CD4-positive, alpha-beta T cell treated with Interleukin-4 for 1 hour (primary cell): Measurements from ENCODE around the gene TBC1D5.

Experiments used
- DNase-seq, 2 donors: peaks; one replicate each; pipeline ENCODE4 v3.0.0-alpha.2; 2020 to 2022

TBC1D5 gene

DNA sequence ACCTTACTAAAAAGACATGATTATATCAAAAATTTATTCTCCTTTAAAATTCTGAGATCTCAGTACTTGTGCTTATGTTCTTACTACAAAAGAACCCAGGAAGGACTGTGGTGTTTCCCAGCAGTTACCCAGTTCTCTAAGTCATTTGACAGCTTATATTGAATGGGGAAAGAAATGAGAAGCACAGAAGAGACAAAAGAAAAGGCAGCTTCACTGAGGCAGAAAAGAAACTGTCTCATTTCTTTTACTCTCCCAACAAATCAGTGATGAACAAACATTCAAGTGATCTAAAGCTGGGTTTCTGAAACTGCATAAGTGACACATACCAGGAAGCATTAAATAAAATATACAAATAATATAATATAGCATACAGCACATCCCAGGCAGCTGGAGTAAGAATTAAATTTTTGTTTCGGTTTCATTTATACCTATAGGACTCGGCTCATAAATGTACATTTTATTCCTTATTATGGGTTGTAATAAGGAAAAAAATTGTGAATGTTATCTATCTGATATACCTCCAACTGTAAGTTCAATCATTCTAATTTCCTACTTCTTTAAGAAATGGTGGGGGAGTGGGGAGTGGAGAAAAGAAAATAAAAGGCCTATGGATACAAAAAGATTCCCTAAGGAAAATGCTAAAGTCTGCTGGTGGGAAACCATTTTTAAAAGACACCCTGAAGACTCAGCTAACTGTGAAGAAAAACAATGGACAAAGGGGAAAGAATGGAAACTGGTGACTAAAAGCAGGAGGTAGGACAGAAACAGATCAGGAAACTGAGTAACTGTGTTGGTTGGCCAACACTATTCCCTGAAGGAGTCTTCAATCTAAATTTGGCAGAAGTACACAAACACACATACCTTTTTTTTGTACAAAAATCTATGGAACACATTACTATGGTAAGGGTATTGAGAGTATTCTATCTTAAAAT lies 156.8 kb downstream of the TBC1D5 start:
- no peak for DNase-seq

DNA sequence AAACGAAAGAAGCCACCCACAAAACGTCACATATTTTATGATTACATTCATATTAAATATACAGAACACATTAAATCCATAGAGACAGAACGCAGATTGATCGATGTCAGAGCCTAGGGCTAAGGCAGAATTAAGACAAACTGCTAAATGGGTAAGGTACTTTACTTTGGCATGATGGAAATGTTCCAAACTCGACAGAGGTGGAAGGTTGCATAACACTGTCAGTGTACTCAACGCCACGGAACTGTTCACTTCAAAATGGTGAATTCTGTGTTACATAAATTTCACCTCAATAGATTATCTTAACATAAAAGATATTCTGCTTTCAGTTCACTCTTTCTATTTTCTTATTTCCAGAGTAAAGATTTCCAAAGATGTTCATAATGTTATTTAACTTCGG lies 158.4 kb downstream of the TBC1D5 start:
- DNase-seq, result no peak

DNA sequence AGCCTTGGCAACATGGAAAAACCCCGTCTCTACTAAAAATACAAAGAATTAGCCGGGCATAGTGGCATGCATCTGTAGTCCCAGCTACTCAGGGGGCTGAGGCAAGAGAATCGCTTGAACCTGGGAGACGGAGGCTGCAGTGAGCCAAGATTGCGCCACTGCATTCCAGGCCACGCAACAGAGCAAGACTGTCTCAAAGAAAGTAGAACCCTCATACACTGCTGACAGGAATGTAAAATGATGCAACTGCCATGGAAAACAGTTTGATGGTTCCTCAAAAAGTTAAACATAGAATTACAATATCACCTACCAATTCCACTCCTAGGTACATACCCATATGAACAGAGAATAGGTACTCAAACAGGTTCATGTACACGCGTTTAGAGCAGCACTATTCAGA lies 158.9 kb downstream of the TBC1D5 start:
- no peak for DNase-seq

DNA sequence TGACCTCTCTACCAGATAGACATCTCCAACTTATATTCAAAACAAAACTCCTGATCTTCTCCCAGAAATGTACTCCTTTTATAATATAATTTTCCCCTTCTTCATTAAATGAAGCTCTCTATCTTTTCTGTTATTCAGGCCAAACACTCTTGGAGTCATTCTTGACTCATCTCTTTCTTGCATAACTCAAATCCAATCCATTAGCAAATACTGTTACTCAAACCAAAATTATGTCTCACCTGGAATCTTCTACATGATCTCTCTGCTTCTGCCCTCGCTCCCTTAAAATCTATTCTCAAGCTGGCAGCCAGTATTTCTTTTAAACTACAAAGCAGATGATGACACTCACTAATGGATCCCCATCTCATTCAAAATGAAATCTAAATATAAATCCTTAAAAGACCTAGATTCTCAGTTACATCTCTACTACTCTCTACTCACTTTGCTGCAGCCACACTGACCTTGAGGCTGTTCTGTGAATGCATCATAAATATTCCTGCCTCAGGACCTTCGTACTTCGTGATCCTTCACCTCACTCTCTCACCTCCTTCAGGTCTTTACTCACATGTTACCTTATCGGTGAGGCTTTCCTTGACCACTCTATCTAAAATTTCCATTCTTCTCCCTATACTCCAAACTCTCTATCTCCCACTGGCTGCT lies 160.9 kb downstream of the TBC1D5 start:
- DNase-seq, result no peak

DNA sequence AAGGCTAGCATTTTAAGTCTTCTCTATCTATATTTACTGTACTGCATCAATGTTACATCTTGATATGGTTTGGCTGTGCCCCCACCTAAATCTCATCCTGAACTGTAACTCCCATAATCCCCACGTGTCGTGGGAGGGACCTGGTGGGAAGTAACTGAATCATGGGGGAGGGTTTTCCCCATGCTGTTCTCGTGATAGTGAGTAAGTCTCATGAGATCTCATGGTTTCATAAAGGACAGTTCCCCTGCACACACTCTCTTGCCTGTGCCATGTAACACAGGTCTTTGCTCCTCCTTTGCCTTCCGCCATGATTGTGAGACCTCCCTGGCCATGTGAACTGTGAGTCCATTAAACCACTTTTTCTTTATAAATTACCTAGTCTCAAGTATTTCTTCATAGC lies 161.5 kb downstream of the TBC1D5 start:
- no peak for DNase-seq

DNA sequence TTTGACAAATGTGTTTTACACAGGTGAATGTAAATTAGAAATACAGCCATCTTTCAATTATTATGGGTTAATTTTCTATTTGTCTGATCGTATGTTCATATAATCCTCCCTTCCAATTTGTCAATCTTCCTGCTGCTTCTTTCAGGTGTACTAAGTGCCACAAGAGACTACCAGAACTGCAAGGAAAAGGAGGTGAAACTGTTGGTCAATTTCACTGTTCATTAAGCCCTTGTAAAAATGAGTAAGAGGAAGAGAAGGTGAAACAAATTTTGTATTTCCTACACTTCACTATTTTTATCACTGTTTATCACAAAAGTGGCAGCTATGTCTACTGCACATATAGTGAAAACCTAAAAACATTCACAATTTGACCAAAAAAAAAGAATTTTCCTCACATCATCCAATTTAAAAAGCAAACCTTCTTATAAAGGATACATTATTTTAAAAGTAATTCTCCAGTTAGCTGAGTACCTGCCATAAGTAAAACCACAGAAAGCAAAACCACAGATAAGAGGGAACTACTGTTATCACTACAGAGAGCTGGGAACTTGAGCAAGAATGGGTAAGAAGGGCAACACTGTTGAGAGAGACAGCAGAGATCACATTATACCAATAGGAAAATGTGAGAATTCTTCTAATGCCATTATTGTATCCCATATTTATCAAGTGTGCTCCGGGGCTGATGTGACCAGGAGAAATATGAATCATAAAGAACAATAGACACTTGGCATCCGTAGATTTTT lies 163.0 kb downstream of the TBC1D5 start:
- peak in 1 of 2 donors; percentile 4 for DNase-seq

DNA sequence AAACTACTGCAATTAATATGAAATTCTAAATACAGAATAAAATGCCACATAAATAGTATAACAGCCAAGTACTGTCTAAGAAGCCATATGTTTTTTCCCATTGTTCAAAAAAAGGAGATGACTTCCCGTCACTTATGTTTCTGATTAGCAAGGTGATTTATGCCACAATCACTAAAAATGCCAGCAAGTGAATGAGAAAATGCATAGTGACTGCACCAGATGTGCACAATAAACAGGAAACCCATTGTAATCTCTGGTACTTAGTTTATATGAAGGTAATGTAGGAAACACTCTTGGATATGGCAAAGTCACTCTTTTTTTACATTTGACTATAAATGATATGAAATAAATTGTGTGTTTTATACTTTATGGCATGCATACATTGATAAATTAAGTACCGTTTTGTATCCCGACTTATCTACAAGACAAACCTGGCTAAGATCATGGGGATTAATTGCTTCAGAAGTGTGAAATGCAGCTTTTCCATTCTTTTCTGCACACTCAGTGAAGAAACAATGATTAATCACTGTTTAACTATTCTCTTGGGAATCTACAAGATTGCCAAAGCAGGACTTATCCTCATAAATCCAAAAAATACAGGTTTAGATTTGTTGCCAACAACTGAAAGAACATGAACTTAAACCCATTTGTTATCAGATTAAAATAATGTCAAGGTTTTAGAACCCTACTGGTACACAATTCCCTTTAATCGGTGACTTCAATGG lies 164.5 kb downstream of the TBC1D5 start:
- DNase-seq, result no peak

DNA sequence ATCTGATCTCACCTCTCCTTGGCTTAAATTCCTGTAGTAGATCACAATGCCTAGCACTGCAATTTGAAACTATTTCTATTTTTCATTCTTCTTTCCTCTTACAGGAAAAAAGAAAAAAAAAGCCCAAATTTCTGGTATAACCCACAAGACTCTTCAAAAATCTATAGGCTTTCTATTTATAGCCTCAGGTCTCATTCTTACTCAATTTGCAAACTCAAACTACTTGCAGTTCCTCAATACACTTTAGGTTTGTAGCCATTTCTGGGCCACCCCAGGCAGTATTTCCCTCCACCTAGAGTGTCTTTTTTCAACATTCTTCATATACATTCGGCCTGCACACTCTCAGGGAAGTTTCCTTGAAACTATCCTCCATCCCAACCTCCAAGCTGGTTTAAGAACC lies 169.0 kb downstream of the TBC1D5 start:
- no peak for DNase-seq

DNA sequence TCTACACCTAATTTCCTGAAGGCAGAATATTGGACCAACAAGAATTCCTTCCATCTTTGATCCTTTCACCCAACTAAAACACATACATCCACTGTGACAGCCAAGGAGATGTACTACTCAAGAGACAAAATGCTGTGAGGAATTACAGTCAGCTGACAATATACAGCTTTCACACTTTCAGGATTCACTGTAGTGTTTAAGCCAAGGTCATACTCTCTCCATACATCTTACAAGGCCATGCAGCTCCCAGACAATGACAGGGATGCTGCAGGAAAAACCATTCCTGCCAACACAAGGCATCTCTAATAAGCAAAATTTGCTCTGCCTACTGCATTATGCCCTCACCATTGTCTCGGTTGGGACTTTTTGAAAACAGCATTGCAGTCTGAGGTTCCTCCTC lies 170.7 kb downstream of the TBC1D5 start:
- DNase-seq, result no peak

DNA sequence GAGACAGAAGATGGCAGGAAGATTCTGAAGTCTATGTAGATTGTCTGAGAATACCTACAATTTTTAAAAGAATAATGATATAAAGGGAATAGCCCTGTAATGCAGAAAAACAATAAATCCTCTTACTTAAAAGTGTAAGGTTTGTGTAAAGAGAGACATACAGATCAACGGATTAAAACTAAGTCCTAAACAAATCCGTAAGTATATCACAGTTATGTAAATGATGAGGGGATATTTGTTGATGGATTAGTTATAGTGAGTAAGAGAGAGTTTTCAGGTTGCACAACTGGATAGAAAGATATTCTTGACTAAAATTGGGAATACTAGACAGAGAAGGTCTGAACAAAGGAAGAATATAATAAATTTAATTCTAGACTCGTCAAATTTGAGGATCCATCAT lies 179.6 kb downstream of the TBC1D5 start:
- DNase-seq, result no peak

DNA sequence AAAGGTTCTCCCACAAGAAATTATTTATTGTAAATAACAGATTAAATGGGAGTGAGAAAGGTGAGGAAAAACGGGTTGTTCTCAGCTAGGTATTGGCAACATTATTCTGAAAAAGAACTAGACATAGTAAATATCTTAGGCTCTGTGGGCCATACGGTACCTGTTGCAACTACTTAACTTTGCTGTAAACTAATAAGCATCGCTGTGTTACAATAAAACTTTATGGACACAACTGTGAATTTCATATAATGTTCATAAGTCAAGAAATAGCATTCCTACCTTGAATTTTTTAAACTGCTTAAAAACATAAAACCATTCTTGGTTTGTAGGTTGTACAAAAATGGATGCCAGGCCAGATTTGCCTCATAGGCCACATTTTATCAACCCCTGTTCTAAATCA lies 183.9 kb downstream of the TBC1D5 start:
- DNase-seq, result no peak

DNA sequence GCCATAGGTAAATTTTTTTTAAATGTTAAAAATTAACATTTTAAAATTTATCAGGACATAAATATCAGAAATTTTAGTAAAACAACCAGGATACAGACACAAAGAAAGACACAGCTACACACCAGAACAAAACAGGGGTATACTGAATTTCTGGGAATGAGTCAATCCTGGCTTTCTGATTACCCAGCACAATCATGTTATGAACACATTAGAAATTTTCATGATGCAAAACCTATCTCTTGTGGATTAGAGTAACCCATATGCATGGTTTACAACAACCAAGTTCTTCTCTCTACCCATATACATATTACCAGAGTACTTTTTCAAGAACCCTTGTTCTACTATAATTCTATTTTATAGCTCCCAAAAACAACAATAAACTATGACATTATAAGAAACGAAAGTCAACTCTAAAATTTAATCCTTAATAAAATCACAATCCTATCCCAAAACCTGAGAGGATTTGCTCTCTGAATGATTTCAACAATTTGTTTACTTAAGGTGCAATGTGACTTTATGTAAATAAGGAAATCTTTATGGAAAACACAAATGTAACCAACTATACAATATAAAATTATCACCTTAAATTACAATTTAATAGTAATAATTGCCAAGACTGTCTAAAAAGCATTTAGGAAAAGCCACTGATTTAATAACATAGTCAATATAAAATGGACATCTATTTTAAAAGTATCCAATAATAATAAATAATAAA lies 184.5 kb downstream of the TBC1D5 start:
- DNase-seq, result no peak

DNA sequence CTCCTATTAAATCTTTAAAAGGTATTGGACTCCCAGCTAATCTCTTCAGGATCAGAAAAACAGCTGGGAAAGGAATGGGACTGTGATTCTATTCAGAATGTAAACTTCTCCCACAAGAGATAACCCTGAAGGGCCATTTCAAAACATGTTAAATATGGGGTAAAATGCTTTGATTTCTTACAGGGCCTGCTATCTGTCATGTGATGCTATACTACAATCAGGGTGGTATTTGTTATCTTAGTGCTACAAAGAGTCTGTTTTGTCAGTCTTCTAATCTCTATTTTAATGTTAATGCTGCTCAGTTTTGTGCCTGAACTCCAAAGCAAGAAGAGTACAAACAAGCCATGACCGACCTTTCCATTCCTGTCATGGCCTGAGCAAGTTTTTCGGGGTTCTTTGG lies 186.9 kb downstream of the TBC1D5 start:
- no peak for DNase-seq

DNA sequence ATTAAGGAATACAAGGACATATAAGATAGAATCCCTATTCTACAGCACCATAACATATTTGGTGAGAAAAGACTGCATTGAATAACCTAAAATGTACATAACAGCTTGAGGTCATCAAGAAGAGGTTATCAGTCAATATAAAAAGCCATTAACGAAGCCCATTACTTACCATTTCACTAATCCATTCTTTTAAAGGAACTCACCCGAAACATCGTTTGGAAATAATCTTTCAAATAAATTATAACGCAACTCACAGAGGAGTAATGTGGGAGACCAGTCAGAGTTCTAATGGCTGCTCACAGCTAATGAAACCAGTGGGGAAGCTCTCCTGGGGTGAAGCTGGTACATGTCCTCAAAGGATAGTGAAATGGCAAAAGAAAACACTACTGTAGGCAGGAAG lies 188.4 kb downstream of the TBC1D5 start:
- no peak for DNase-seq

DNA sequence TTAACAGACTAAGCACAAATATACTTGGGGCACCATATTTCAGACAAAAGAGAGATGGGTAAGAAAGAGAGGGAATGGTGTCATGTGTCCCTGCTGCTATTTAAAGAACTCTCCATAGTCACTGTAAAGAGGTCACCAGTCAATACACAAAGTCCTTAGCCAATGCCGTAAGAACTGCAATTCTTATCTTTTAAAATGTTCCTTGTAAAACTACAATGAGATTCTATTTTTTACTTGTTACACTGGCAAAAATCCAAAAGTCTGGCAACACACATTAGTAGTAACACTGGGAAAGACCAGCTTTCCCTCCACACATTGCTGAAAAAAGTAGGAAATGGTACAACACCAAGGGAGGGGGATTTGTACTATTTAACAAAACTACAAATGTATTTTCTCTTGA lies 189.4 kb downstream of the TBC1D5 start:
- DNase-seq, result no peak

DNA sequence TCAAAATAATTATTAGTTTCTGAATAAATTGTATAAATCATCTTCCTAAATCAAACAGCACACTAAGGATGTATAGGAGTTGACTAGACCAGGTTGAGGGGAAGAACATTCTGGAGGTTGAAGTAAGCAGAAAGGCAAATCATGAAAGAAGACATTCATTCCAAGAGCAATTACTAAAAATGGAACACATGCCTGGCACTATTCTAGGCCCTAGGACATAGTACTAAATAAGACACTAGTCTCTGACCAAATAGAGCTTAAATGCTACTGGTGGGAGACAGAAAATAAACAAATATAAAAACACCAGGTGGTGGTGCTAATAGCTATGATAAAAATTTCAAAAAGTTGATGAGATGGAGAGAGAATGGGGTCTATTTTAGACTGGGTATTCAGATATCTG lies 190.1 kb downstream of the TBC1D5 start:
- no peak for DNase-seq

DNA sequence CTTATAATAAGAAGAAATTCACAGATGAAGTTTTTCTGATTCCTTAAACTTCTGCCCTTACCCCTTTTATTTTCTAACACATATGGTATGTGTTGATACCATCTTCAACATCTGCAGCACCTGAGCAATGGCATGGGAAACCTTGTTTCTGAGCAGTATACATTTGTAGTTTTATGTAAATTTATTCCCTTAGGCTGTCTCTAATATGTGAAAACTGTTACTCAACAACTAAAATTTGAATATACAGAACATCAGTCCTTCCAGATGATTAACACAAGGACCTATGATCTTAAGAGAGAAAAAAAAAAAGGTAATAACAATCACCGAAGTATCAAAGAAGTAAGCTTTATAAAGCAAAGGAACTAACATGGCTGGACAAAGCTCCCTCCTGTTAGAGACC lies 190.5 kb downstream of the TBC1D5 start:
- DNase-seq, result no peak

DNA sequence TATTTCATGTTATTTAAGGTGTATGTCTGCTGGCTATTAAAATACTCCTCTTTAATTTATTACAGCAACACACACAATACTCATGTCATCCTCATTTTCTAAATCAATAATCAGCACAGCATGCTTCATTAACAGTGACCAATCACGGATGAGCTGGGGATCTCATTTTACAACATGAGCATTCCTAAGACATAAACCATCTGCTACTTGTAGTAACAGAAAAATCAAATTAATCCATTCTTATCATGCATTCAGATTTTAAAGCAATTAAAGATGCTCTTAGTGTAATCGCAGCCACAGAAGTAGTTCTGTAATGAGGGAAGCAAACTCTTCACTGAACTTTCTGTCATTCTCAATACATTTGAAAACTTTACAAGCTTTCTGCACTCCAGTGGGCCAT lies 191.1 kb downstream of the TBC1D5 start:
- DNase-seq, result no peak

DNA sequence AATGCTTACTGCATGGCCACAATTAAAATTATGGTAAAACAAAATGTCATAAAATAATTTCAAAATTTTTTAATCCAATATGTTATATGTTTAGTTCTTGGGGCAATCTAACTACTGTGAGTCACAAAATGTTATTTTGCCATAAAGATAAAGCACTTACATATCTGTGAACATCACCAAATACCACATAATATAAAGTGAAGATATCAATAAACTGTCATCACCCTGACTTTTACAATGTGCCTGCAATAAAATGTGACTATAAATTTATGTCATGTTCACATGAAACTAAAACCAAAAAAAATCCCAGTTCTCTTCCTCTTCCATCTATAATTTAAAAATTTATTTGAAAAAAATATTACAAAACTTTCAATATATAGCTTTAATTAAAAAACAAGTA lies 191.8 kb downstream of the TBC1D5 start:
- no peak for DNase-seq

DNA sequence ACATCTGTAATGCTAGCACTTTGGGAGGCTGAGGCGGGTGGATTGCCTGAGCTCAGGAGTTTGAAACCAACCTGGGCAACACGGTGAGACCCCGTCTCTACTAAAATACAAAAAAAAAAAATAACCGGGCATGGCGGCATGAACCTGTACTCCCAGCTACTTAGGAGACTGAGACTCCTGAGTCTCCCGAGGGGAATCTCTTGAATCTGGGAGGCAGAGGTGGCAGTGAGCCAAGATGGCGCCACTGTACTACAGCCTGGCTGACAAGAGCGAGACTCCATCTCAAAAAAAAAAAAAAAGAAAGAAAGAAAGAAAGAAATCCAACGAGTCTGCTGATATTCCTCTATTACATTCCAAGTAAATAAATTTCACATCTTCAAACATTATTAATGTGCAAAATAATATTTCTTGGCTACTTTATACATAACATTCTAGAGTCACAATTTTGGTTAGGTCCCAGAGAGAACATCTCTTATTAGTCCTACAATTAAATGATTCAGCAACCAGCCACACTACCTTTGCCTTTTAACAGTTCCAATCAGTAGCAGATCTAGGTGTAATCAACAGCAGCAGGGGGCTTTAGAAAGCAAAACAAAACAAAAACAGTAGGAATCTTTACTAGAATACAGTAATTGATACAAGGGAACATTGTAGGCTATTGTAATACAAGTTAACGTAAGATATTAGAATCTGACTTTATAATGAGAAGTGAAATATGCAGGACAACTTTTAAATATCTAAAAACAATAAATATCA lies 195.8 kb downstream of the TBC1D5 start:
- no peak for DNase-seq

DNA sequence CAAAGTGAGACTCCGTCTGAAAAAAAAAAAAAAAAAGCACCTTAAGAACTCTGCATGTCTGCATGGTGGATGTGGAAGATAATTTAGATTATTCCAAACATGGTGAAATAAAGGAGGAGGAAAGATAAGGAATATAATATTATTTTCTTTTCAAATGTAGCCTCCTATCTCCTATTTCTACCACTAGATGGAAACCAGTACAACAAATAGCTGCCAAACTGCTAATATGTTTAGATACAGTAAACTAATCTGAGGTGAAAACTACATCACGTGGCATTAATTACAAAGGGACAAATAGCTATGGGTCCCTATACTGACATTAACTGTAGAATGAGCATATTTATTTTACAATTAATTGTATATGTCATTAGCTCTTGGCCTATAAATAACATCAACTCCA lies 197.8 kb downstream of the TBC1D5 start:
- no peak for DNase-seq

DNA sequence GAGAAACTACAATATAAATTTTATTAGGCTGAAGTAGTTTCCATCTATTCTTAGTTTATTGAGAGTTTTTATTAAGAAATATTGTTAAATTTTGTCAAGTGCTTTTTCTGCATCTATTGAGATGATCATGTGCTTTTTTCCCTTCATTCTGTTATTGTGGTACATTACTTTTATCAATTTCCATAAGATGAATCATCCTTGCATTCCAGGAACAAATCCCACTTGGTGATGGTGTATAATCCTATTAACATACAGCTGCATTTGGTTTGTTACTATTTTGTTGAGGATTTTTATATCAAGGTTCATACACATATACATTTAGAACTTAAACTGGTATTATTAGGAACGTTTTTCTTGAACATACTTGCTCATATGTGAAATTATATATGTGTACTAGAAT lies 199.8 kb downstream of the TBC1D5 start:
- DNase-seq, result no peak
